CD4-positive, alpha-beta memory T cell (primary cell): ENCODE data around the gene C9orf152. TPM values are rescaled to one million over a fixed set of nuclear protein-coding genes. Genes with fewer than 3 reads are reported as not detected.

Experiments
- CTCF ChIA-PET: fragments of 350-600 bp; sonication (Branson Sonifier 250); formaldehyde crosslinking; loops from one replicate; lab custom pipeline; 2021; ENCODE audit warnings: inconsistent platforms; ENCODE audit not compliant: partially characterized antibody; lab: Charles Lee
- POLR2A ChIA-PET: fragments of 350-600 bp; sonication (Branson Sonifier 250); formaldehyde crosslinking; loops from one replicate; lab custom pipeline; 2021; ENCODE audit not compliant: partially characterized antibody; lab: Charles Lee
- DNase-seq, 5 donors: peaks; one replicate each; pipeline versions ENCODE4 v3.0.0 to v3.0.0-alpha.2; 2020 to 2022; ENCODE audit warnings: mixed read lengths in 1 of 5
- H3K27ac ChIP-seq: one replicate; pipeline ENCODE4 v1.7.0; 2013; ENCODE audit warnings: low read depth, low read length
- H3K27me3 ChIP-seq: 2 replicates; pipeline ENCODE4 v1.7.0; 2013; ENCODE audit warnings: mild to moderate bottlenecking, low read length, moderate library complexity; ENCODE audit not compliant: insufficient read depth
- H3K36me3 ChIP-seq: 2 replicates; pipeline ENCODE4 v1.7.0; 2013; ENCODE audit warnings: mild to moderate bottlenecking, low read length, moderate library complexity; ENCODE audit not compliant: insufficient read depth
- H3K4me1 ChIP-seq: 2 replicates; pipeline ENCODE4 v1.7.0; 2013; ENCODE audit warnings: mild to moderate bottlenecking, low read length, moderate library complexity; ENCODE audit not compliant: insufficient read depth
- H3K4me3 ChIP-seq, 2 donors: one replicate each; pipeline ENCODE4 v1.7.0; 2013; ENCODE audit warnings: low read length in 2 of 2, mild to moderate bottlenecking in 1 of 2
- H3K9me3 ChIP-seq, 2 donors: one replicate each; pipeline ENCODE4 v1.7.0; 2013; ENCODE audit warnings: low read length in 2 of 2, control low read depth in 1 of 2; ENCODE audit not compliant: control insufficient read depth in 1 of 2
- H3K27ac Mint-ChIP-seq, 7 donors: one replicate each; pipeline ENCODE4 v1.8.0; 2020 to 2021; ENCODE audit warnings: mixed read lengths in 7 of 7, mild to moderate bottlenecking in 6 of 7, inconsistent platforms in 3 of 7, moderate library complexity in 3 of 7
- H3K27me3 Mint-ChIP-seq, 2 donors: one replicate each; pipeline ENCODE4 v1.8.0; 2020 to 2021; ENCODE audit warnings: mixed read lengths in 2 of 2
- H3K36me3 Mint-ChIP-seq, 2 donors: one replicate each; pipeline ENCODE4 v1.8.0; 2020 to 2021; ENCODE audit warnings: mixed read lengths in 2 of 2, inconsistent platforms in 1 of 2, mild to moderate bottlenecking in 1 of 2
- H3K4me1 Mint-ChIP-seq, 4 donors: one replicate each; pipeline ENCODE4 v1.8.0; 2020 to 2021; ENCODE audit warnings: mixed read lengths in 4 of 4, mild to moderate bottlenecking in 1 of 4
- H3K4me3 Mint-ChIP-seq, 8 donors: one replicate each; pipeline ENCODE4 v1.8.0; 2020 to 2021; ENCODE audit warnings: mixed read lengths in 8 of 8, mild to moderate bottlenecking in 7 of 8, moderate library complexity in 6 of 8, inconsistent platforms in 3 of 8
- H3K9me3 Mint-ChIP-seq, 8 donors: one replicate each; pipeline ENCODE4 v1.8.0; 2020 to 2021; ENCODE audit warnings: mixed read lengths in 8 of 8, mild to moderate bottlenecking in 5 of 8, inconsistent platforms in 3 of 8, moderate library complexity in 1 of 8
- intact Hi-C: fragments of 100-400 bp; cut with micrococcal nuclease; formaldehyde crosslinking; loops from one replicate; pipeline ENCODE4 v1.15.1; 2023
- polyA plus RNA-seq, 2 donors: library from polyadenylated mRNA; unstranded; fragments of 300-500 nt; fragmentation: Illumina TruSeq; gene quantifications; one replicate each; pipeline ENCODE4 v1.2.3, GENCODE V29; 2021
- total RNA-seq, 2 experiments: library from RNA; stranded (reverse); gene quantifications; one replicate each; pipeline ENCODE4 v1.2.3, GENCODE V29; 2021

C9orf152 gene, protein sequence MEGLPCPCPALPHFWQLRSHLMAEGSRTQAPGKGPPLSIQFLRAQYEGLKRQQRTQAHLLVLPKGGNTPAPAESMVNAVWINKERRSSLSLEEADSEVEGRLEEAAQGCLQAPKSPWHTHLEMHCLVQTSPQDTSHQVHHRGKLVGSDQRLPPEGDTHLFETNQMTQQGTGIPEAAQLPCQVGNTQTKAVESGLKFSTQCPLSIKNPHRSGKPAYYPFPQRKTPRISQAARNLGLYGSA
- total RNA-seq (not detected), polyA plus RNA-seq (not detected)

DNA sequence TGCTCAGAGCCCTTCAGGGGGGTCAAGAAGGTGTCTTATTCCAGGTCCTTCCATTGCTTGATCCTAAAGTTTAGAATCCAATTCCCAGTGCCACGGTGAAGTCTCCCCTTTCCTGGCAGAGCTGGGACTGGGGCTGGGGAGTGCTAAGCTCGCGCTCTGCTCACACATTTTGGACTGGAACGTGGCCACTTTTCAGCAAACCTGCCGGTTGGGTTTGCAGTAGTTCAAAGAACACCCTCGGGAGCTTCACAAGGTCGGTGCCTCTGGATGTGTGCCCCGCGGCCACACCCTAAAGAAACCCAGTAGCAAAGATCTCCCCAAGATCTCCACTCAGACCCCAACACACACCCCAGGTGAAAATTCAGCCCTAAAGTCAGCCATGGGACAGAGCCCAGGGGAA, at the start of gene C9orf152:
C9orf152 (minus strand) TSS at position 129 of the 400 bp plus-strand sequence. CDS start 580 bp downstream, outside the sequence.
- ChIA-PET POLR2A (no interaction called here), CTCF (interaction anchor here (3.1 kb wide), 1 partner anchor 11 kb away, joined by 18 read pairs; no protein-coding TSS in a partner anchor)
- H3K27ac Mint-ChIP-seq, result no peak within 1 kb of the TSS

GRCh38 chr9:110257097-110257841, 49.3 kb upstream of the C9orf152 start:
- Histone ChIP-seq H3K36me3 (no peaks in the 10 kb centered on the region), H3K4me3 (peak overlapping the region; percentile 64 to 90), H3K27ac (peak overlapping the region; percentile 69), H3K9me3 (no peaks in the 10 kb centered on the region), H3K27me3 (no peaks in the 10 kb centered on the region), H3K4me1 (peaks cover 38% of the 10 kb centered on the region)
- POLR2A ChIA-PET, result interaction anchor here (0.8 to 1.2 kb wide), 2 partner anchors 109 to 1639 kb away, joined by 3 to 4 read pairs; partner anchors contain the start of gene UGCG
- CTCF ChIA-PET, result interaction anchor here (0.7 to 1.7 kb wide), 5 partner anchors 9 to 42 kb away, joined by 3 to 4 read pairs (median 3); no protein-coding TSS in a partner anchor
- H3K4me1 Mint-ChIP-seq, result peaks cover 26 to 46% (median 36%) of the 10 kb centered on the region in 4 donors
- no peaks in the 10 kb centered on the region for H3K27me3 Mint-ChIP-seq
- peaks cover 0 to 11% of the 10 kb centered on the region in 2 donors for H3K36me3 Mint-ChIP-seq
- no peak for DNase-seq
- intact Hi-C loops, result loop anchor here (5.0 to 10.0 kb wide), 2 partner anchors 102 to 1225 kb away; partner anchors contain the start of gene ECPAS
- H3K4me3 Mint-ChIP-seq, result peak overlapping the region; percentile 93 to 98 (median 96)
- peak overlapping the region; percentile 86 to 96 (median 91) for H3K27ac Mint-ChIP-seq
- no peaks in the 10 kb centered on the region for H3K9me3 Mint-ChIP-seq

More for the DNA sequence above, at the start of gene C9orf152:
- Mint-ChIP-seq H3K4me1 (no peaks in the 10 kb centered on the region), H3K4me3 (no peak within 1 kb of the TSS), H3K36me3 (peaks cover 0 to 3% of the 10 kb centered on the region in 2 donors), H3K27me3 (peaks cover 7 to 8% of the 10 kb centered on the region in 2 donors), H3K9me3 (peaks cover 0 to 8% (median under 1%) of the 10 kb centered on the region in 8 donors)
- no peak for DNase-seq
- intact Hi-C loops, result no loop called here
- no peak within 1 kb of the TSS for H3K27ac ChIP-seq
- no peaks in the 10 kb centered on the region for H3K27me3 ChIP-seq
- no peaks in the 10 kb centered on the region for H3K9me3 ChIP-seq
- no peak within 1 kb of the TSS for H3K4me3 ChIP-seq
- no peaks in the 10 kb centered on the region for H3K4me1 ChIP-seq
- H3K36me3 ChIP-seq, result no peaks in the 10 kb centered on the region

DNA sequence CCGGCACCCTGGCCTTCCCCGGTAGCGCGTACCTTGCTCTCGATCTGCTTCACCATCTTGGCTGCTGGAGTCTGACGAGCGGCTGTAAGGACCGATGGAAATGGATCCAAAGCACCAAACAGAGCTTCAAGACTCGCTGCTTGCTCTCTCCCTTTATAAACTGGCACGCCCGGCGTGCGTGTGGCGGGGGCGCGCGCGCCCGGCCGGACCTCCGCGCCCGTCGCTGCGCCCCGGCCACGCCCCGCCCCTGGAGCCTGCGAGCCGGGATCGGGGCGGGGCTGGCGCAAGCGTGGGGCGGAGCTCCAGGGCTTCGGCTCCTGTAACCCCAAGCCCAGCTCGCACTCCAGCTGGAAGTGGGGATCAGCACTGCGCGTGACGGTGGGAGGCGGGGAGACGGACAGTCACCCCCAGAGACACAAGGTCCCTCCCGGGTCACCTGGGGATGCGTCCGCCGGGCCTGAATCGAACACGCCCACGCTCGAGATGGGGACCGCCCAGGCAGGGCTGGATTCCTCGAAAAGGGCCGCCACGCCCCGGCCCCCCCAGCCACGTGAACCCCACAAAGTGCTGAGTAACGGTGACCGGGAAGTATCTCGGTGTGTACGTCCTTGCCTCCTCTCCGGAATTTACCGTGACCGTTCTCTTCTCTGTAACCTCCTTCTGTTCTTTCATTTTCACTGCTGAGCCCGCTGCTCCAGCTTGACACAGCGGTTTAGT, 48.6 kb upstream of the C9orf152 start, which contains the start of gene TXN:
TXN (minus strand) TSS at position 128 of the 717 bp plus-strand sequence; CDS start at position 56, 72 bp downstream.
- DNase-seq, result peak; percentile 76 to 81 (median 81)
- Histone ChIP-seq H3K36me3 (no peaks in the 10 kb centered on the region), H3K4me1 (peaks cover 40% of the 10 kb centered on the region), H3K4me3 (peak within 1 kb of the TSS; percentile 64 to 90), H3K9me3 (no peaks in the 10 kb centered on the region), H3K27me3 (no peaks in the 10 kb centered on the region), H3K27ac (peak within 1 kb of the TSS; percentile 69)
- H3K36me3 Mint-ChIP-seq, result peaks cover 0 to 11% of the 10 kb centered on the region in 2 donors
- POLR2A ChIA-PET, result interaction anchor here (0.8 to 1.2 kb wide), 2 partner anchors 108 to 1640 kb away, joined by 3 to 4 read pairs; partner anchors contain the start of gene UGCG
- CTCF ChIA-PET, result interaction anchor here (1.1 to 1.7 kb wide), 3 partner anchors 14 to 42 kb away, joined by 3 to 4 read pairs (median 4); no protein-coding TSS in a partner anchor
- intact Hi-C loops, result loop anchor here (5.0 to 10.0 kb wide), 2 partner anchors 102 to 1226 kb away; partner anchors contain the start of gene ECPAS
- peak within 1 kb of the TSS; percentile 94 to 99 (median 97) for H3K4me3 Mint-ChIP-seq
- peaks cover 26 to 47% (median 37%) of the 10 kb centered on the region in 4 donors for H3K4me1 Mint-ChIP-seq
- H3K9me3 Mint-ChIP-seq, result no peaks in the 10 kb centered on the region
- H3K27me3 Mint-ChIP-seq, result no peaks in the 10 kb centered on the region
- H3K27ac Mint-ChIP-seq, result peak within 1 kb of the TSS; percentile 90 to 99 (median 96)

DNA sequence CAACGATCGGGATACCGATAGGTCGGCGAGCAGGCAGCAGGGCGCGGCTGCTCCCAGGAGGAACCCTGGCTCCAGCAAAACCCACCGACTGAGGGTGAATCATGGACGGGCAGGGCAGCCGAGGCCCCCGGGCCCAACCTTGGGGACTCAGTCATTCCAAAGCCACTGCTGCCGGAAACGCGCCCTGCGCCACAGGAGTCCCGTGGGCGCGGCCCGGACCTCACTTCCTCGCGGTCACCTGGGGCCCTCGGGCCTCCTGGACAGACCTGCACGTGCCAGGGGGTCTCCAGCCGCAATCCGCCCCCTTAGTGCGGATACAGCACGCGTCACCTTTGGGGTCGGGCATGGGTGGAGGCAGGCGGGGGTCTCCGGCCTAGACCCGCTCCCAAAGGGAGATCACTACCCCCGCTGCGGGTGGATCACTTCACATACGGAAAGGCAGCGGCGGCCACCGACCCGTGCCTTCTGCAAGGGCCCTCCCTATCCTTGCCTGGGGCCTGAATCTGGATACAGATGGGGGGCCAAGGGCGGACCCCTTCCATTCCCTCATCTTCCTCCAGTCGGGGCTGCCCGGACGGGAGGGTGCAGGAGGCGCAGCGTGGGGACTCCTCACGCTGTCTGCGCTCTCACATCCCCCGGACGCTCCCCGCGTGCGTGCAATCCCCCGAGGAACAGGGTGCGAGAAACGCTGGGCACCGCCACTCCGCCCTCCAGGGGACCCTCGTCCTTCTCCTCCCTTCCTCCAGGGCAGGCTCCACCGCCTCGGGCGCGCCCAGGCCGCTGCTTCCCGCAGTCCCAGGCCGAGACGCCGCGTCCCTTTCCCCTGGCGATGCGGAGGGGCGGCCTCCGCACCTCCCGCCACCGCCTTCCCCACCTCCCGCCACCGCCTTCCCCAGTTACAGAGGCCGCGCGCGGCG, 47.8 kb upstream of the C9orf152 start:
- H3K4me1 Mint-ChIP-seq, result peaks cover 28 to 47% (median 40%) of the 10 kb centered on the region in 4 donors

DNA sequence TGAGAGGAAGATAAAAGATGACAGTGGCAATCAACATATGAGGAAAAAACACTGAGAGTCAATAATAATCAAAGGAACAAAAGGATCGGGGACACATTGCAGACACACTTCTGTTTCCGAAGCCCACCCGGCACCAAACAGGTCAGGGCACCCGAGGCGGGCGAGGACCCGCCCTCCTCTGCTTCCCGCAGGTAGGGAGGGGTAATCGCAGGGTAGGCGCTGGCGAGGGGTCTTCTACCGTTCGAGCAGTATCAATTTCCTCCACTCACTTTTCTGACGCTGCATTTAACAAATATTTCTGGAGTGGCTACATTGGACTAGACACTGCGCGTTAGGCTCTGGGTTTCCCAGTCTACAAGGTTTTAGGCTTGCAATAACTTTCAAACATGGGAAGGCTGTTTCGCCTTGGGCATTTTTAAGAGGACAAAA, 47.1 kb upstream of the C9orf152 start:
- Mint-ChIP-seq H3K4me1 (peaks cover 29 to 47% (median 41%) of the 10 kb centered on the region in 4 donors), H3K9me3 (no peaks in the 10 kb centered on the region), H3K27me3 (no peaks in the 10 kb centered on the region), H3K27ac (peak overlapping the region; percentile 48 to 98 (median 91)), H3K4me3 (peak overlapping the region; percentile 94 to 99 (median 96)), H3K36me3 (peaks cover 5 to 19% of the 10 kb centered on the region in 2 donors)
- Histone ChIP-seq H3K27ac (peak overlapping the region; percentile 69), H3K27me3 (no peaks in the 10 kb centered on the region), H3K4me1 (peaks cover 40% of the 10 kb centered on the region), H3K4me3 (peak overlapping the region; percentile 47 to 90), H3K36me3 (peaks cover 6% of the 10 kb centered on the region), H3K9me3 (no peaks in the 10 kb centered on the region)
- DNase-seq, result peak in 3 of 5 donors; percentile 16 to 24 (median 24)
- ChIA-PET POLR2A (no interaction called here), CTCF (no interaction called here)
- intact Hi-C loops, result loop anchor here (5.0 to 10.0 kb wide), 2 partner anchors 100 to 1227 kb away; partner anchors contain the start of gene ECPAS

More for the DNA sequence above, 47.8 kb upstream of the C9orf152 start:
- H3K4me3 Mint-ChIP-seq, result peak overlapping the region; percentile 94 to 99 (median 96)
- Histone ChIP-seq H3K27me3 (no peaks in the 10 kb centered on the region), H3K9me3 (no peaks in the 10 kb centered on the region), H3K36me3 (no peaks in the 10 kb centered on the region), H3K27ac (peak overlapping the region; percentile 69), H3K4me1 (peaks cover 40% of the 10 kb centered on the region), H3K4me3 (peak overlapping the region; percentile 47 to 90)
- DNase-seq, result peak; percentile 18 to 44 (median 29)
- H3K36me3 Mint-ChIP-seq, result peaks cover 0 to 13% of the 10 kb centered on the region in 2 donors
- ChIA-PET POLR2A (interaction anchor here (0.8 to 1.2 kb wide), 2 partner anchors 108 to 1641 kb away, joined by 3 to 4 read pairs; partner anchors contain the start of gene UGCG), CTCF (interaction anchor here (1.2 kb wide), 1 partner anchor 37 kb away, joined by 4 read pairs; no protein-coding TSS in a partner anchor)
- intact Hi-C loops, result loop anchor here (5.0 to 10.0 kb wide), 2 partner anchors 101 to 1227 kb away; partner anchors contain the start of gene ECPAS
- H3K27me3 Mint-ChIP-seq, result no peaks in the 10 kb centered on the region
- H3K27ac Mint-ChIP-seq, result peak overlapping the region; percentile 90 to 99 (median 96)
- H3K9me3 Mint-ChIP-seq, result no peaks in the 10 kb centered on the region
